Loucy (cell line): ENCODE results near the gene CD72.

Source experiments
- CTCF ChIP-seq: fragments of 200-600 bp; sonication (generic); conservative IDR thresholded peaks from 2 replicates; pipeline ENCODE4 v1.5.1; 2014; ENCODE audit warnings: mild to moderate bottlenecking, antibody characterized with exemption, low read length
- EZH2phosphoT487 ChIP-seq: fragments of 200-600 bp; IDR thresholded peaks from 2 replicates; pipeline ENCODE4 v1.6.1; 2018; ENCODE audit warnings: antibody characterized with exemption, mild to moderate bottlenecking, moderate library complexity, borderline replicate concordance

- TF ChIP-seq CTCF (no peak), EZH2phosphoT487 (no peak)
These were observed 8.4 kb downstream of the CD72 start for GRCh38 chr9:35609820-35610163.
